Left ventricle myocardium inferior (tissue), 1 donor: ENCODE results near the gene ANO7. TPM values are rescaled to one million over a fixed set of nuclear protein-coding genes. Genes with fewer than 3 reads are reported as not detected.

Experiments
- DNase-seq: peaks from one replicate; pipeline ENCODE4 v3.0.0-alpha.2; 2020
- H3K27ac ChIP-seq: fragments of 200-600 bp; replicated peaks from 2 replicates; pipeline ENCODE4 v1.8.0; 2021
- H3K27me3 ChIP-seq: fragments of 200-600 bp; 2 replicates; pipeline ENCODE4 v1.8.0; 2021; ENCODE audit warnings: low read depth
- H3K36me3 ChIP-seq: fragments of 200-600 bp; 2 replicates; pipeline ENCODE4 v1.8.0; 2021
- H3K4me1 ChIP-seq: fragments of 200-600 bp; 2 replicates; pipeline ENCODE4 v1.8.0; 2021
- H3K4me3 ChIP-seq: fragments of 200-600 bp; 2 replicates; pipeline ENCODE4 v1.8.0; 2021; ENCODE audit warnings: mild to moderate bottlenecking, moderate library complexity
- H3K9me3 ChIP-seq: fragments of 200-600 bp; replicated peaks from 2 replicates; pipeline ENCODE4 v1.8.0; 2021
- intact Hi-C: fragments of 100-400 bp; cut with micrococcal nuclease; formaldehyde crosslinking; loops from one replicate; pipeline ENCODE4 v1.11.0; 2022
- total RNA-seq: library from RNA; stranded (reverse); fragmentation: NEBNext Ultra II Directional; extraction: Animal tissue kit (Norgen Biotek cat#: 25700); gene quantifications from one replicate; pipeline ENCODE4 v1.2.1, GENCODE V29; 2021
- TF ChIP-seq, protein P1 (sequence below): fragments of 200-600 bp; IDR thresholded peaks from 2 replicates; pipeline ENCODE4 v1.8.0; 2021; ENCODE audit warnings: antibody characterized with exemption, mild to moderate bottlenecking, borderline replicate concordance
- donor health status: DM: no; HTN: yes; CAD: no; lungs with severe emphysema.

Gene ANO7
- total RNA-seq, 1 donor from 2014 or later: 0.80 TPM

DNA sequence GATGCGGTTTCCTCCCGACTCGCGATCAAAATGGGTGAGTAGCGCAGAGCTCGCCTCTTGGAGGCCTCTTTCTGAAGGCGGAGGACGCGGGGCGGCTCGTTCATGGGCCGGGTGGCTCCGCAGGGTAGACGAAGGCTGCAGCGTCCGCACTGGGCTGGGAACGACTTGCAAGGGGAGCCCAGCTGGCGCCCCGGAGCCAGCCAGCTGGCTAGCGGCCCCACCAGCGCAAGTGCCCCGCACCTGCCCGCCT is 38.9 kb upstream of the ANO7 start:
- H3K4me1 ChIP-seq: peaks cover 29% of the 10 kb centered on the region
- no peak for DNase-seq
- H3K27me3 ChIP-seq: no peaks in the 10 kb centered on the region
- TF ChIP-seq, protein P1, sequence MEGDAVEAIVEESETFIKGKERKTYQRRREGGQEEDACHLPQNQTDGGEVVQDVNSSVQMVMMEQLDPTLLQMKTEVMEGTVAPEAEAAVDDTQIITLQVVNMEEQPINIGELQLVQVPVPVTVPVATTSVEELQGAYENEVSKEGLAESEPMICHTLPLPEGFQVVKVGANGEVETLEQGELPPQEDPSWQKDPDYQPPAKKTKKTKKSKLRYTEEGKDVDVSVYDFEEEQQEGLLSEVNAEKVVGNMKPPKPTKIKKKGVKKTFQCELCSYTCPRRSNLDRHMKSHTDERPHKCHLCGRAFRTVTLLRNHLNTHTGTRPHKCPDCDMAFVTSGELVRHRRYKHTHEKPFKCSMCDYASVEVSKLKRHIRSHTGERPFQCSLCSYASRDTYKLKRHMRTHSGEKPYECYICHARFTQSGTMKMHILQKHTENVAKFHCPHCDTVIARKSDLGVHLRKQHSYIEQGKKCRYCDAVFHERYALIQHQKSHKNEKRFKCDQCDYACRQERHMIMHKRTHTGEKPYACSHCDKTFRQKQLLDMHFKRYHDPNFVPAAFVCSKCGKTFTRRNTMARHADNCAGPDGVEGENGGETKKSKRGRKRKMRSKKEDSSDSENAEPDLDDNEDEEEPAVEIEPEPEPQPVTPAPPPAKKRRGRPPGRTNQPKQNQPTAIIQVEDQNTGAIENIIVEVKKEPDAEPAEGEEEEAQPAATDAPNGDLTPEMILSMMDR: no peak
- H3K36me3 ChIP-seq: peaks cover 11% of the 10 kb centered on the region
- H3K9me3 ChIP-seq: no peaks in the 10 kb centered on the region
- peak overlapping the region; percentile 86 for H3K27ac ChIP-seq
- intact Hi-C loops: no loop called here
- peak overlapping the region; percentile 95 for H3K4me3 ChIP-seq

DNA sequence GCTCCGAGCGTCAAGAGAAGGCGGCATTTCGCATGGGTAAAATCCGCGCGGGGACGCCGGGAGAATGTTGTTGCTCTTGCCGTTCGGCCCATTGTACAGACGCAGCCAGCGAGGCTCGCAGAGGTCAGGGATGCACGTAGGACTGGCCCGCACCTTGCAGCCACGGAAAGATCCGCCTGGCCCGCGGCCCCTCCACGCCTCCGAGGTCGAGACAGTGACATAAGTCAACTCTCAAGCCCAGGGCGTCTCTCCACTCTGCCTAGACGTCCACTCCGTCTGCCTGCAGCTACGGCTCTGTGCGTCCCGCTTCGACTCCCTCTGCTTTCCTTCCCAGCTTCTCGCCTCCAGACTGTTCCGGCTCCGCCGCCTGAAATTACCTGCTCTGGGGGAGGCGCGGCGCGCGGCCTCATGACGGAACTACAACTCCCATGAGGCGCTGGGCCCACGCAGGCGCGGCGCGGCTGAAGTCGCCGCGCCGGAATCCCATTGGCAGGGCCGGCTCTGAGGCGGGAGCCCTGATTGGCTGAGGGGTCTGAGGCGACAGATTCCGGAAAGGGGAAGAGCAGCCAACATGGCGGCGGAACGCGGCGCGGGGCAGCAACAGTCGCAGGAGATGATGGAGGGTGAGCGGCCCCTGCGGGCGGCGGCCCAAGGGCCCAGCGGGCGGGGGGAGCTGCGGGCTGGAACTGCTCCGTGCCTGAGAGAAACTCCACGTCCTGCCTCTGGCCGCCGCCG is 38.4 kb upstream of the ANO7 start, which contains the start of gene PPP1R7:
TSS of gene PPP1R7 (plus strand) at position 543 of the 735 bp plus-strand sequence. CDS start at position 572, 29 bp downstream.
- intact Hi-C loops: no loop called here
- Histone ChIP-seq H3K27ac (peak within 1 kb of the TSS; percentile 86), H3K4me1 (peaks cover 29% of the 10 kb centered on the region), H3K4me3 (peak within 1 kb of the TSS; percentile 95), H3K27me3 (no peaks in the 10 kb centered on the region), H3K36me3 (peaks cover 16% of the 10 kb centered on the region), H3K9me3 (no peaks in the 10 kb centered on the region)
- DNase-seq: peak; percentile 94
- TF ChIP-seq, protein P1: no peak

DNA sequence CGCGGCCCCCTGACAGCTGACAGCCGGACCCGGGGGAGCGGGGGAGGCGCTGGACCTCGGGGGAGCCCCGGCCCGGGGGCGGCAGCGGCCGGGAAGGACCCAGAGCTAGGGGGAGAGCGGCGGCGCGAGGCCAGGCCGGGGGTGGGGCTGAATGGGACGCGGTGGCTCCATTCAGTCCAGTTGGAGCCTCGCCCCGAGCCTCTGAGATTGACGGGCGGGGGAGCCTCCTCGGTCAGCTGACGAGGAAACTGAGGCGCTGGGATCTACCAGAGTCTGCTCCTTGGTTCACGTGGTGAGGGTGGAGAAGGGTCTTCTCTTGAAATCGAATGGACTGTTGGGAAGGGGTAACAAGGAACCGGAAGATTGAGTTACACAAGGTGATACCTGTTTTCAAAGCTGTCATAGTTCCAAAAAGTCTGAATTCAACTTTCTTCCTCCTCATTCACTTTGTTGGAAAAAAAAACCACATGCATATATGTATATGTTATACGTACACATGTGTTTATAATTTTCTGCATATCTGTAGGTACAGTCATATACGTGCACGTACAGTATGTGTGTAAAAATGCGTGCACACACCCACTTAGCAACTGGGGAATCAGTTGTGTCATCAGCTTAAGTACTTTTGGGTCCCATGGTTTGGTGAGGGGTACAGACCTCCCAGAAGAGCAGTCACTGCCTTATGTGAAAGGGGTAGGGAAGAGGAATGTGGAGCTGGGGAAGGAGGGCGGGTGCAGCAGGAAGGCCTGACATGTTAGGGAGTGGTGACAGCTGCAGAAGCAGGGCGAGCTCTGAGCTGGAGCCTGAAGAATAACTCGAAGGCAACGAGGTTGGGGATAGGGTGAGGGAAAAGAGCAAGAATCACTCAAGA is 37.6 kb upstream of the ANO7 start:
- no peaks in the 10 kb centered on the region for H3K27me3 ChIP-seq
- intact Hi-C loops: no loop called here

DNA sequence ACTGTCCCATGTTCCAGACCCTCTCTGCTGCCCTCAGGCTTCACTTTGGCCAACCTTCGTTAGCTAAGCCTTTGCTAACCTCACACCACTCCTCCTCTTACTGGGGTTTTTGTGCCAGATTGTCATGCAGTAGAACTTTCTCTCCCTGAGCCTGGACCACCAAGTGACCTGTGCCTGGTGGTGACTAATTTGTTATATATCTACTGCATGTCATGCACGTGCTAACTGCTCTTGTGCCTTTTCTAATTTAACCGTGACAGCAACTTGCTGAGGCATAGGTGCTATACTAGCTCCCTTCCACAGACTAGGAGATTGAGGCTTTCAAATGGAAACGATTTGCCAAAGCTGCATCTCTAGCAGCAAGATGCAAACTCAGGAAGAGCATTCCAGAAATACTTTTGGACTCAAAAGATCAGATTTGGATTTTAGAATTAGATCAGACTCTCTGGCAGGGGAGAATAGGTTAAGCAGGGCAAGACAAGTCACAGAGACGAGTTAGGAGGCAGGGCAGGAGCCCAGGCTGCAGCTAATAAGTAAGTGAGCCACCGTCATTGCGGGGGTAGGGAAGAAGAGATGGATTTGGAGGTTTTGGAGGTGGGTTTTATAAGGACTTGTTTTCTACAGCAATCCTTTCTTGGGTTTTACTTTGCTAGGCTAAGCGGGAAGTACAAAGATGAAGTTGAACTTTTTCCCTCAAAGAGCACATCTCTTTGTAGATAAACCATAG is 36.4 kb upstream of the ANO7 start:
- TF ChIP-seq, protein P1: no peak
- no peaks in the 10 kb centered on the region for H3K9me3 ChIP-seq
- H3K4me3 ChIP-seq: no peak overlapping the region
- intact Hi-C loops: no loop called here
- DNase-seq: no peak
- no peak overlapping the region for H3K27ac ChIP-seq
- peaks cover 27% of the 10 kb centered on the region for H3K36me3 ChIP-seq
- H3K27me3 ChIP-seq: no peaks in the 10 kb centered on the region
- H3K4me1 ChIP-seq: peaks cover 29% of the 10 kb centered on the region

More for the DNA sequence above, 37.6 kb upstream of the ANO7 start:
- peak overlapping the region; percentile 95 for H3K4me3 ChIP-seq
- peaks cover 29% of the 10 kb centered on the region for H3K4me1 ChIP-seq
- TF ChIP-seq, protein P1: no peak
- no peaks in the 10 kb centered on the region for H3K9me3 ChIP-seq
- H3K27ac ChIP-seq: peak overlapping the region; percentile 86
- DNase-seq: no peak
- peaks cover 22% of the 10 kb centered on the region for H3K36me3 ChIP-seq

DNA sequence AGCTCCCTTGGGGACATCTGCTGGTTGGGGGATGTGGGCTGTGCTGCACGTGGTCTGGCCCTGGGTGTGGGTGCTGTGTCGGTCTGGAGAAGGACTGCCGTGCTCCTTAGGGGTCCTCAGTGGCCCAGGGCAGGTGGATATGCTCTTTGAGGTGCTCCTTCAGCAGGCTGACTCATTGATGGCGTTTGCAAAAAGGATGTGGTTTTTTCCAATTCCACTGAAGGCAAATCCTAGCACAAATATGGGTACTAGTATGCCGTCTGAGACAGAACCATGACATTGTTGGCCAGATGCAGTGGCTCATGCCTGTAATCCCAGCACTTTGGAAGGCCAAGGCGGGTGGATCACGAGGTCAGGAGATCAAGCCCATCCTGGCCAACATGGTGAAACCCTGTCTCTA is 34.9 kb upstream of the ANO7 start:
- intact Hi-C loops: no loop called here
- Histone ChIP-seq H3K4me3 (no peak overlapping the region), H3K27me3 (no peaks in the 10 kb centered on the region), H3K36me3 (peaks cover 42% of the 10 kb centered on the region), H3K9me3 (no peaks in the 10 kb centered on the region), H3K27ac (no peak overlapping the region), H3K4me1 (peaks cover 25% of the 10 kb centered on the region)
- TF ChIP-seq, protein P1: no peak
- no peak for DNase-seq
